H9 (cell line): ENCODE results near the gene AEN. TPM values are rescaled to one million over a fixed set of nuclear protein-coding genes. Genes with fewer than 3 reads are reported as not detected.

Experiments
- DNase-seq: peaks from one replicate; pipeline ENCODE4 v3.0.0-alpha.2; 2017
- H2AFZ ChIP-seq: one replicate; pipeline ENCODE4 v1.6.1; 2013; ENCODE audit warnings: mild to moderate bottlenecking, low read length, control low read depth, moderate library complexity
- H2AK5ac ChIP-seq: 2 replicates; pipeline ENCODE4 v1.6.1; 2013; ENCODE audit warnings: low read length, control low read depth, mixed read lengths; ENCODE audit not compliant: insufficient read length
- H2BK120ac ChIP-seq: one replicate; pipeline ENCODE4 v1.6.1; 2013; ENCODE audit warnings: low read depth, mild to moderate bottlenecking, low read length, control low read depth, inconsistent platforms; ENCODE audit not compliant: poor library complexity, severe bottlenecking
- H2BK12ac ChIP-seq: 2 replicates; pipeline ENCODE4 v1.6.1; 2013; ENCODE audit warnings: low read length, control low read depth, mixed read lengths, low read depth; ENCODE audit not compliant: insufficient read length
- H2BK15ac ChIP-seq: 2 replicates; pipeline ENCODE4 v1.6.1; 2013; ENCODE audit warnings: low read depth, low read length, control low read depth
- H2BK20ac ChIP-seq: one replicate; pipeline ENCODE4 v1.6.1; 2013; ENCODE audit warnings: low read depth, mild to moderate bottlenecking, low read length, control low read depth, inconsistent platforms; ENCODE audit not compliant: poor library complexity, severe bottlenecking
- H2BK5ac ChIP-seq: 2 replicates; pipeline ENCODE4 v1.6.1; 2013; ENCODE audit warnings: low read length, control low read depth, mixed read lengths; ENCODE audit not compliant: insufficient read length
- H3K14ac ChIP-seq: 2 replicates; pipeline ENCODE4 v1.6.1; 2013; ENCODE audit warnings: low read length, control low read depth; ENCODE audit not compliant: insufficient read depth
- H3K18ac ChIP-seq: 2 replicates; pipeline ENCODE4 v1.6.1; 2013; ENCODE audit warnings: low read depth, mild to moderate bottlenecking, mixed read lengths, low read length, control low read depth; ENCODE audit not compliant: insufficient read length
- H3K23ac ChIP-seq: 2 replicates; pipeline ENCODE4 v1.6.1; 2013; ENCODE audit warnings: low read length, control low read depth, mixed read lengths, low read depth; ENCODE audit not compliant: insufficient read length
- H3K23me2 ChIP-seq: 2 replicates; pipeline ENCODE4 v1.6.1; 2013; ENCODE audit warnings: low read depth, mild to moderate bottlenecking, mixed read lengths, low read length, control low read depth; ENCODE audit not compliant: insufficient read length, poor library complexity, severe bottlenecking
- H3K27ac ChIP-seq: 2 replicates; pipeline ENCODE4 v1.5.1; 2013; ENCODE audit warnings: low read length, control low read depth, mixed read lengths, low read depth; ENCODE audit not compliant: insufficient read length
- H3K27me3 ChIP-seq: 2 replicates; pipeline ENCODE4 v1.6.1; 2013; ENCODE audit warnings: low read length, control low read depth, inconsistent platforms; ENCODE audit not compliant: insufficient read depth
- H3K4ac ChIP-seq: 2 replicates; pipeline ENCODE4 v1.6.1; 2013; ENCODE audit warnings: low read depth, mild to moderate bottlenecking, control low read depth, inconsistent platforms, low read length, moderate library complexity
- H3K4me1 ChIP-seq: 2 replicates; pipeline ENCODE4 v1.6.1; 2013; ENCODE audit warnings: low read length, control low read depth, inconsistent platforms; ENCODE audit not compliant: insufficient read depth
- H3K4me2 ChIP-seq: 2 replicates; pipeline ENCODE4 v1.6.1; 2013; ENCODE audit warnings: low read length, control low read depth, mixed read lengths; ENCODE audit not compliant: insufficient read length, insufficient read depth
- H3K56ac ChIP-seq: 2 replicates; pipeline ENCODE4 v1.6.1; 2013; ENCODE audit warnings: low read depth, mild to moderate bottlenecking, mixed read lengths, low read length, control low read depth; ENCODE audit not compliant: insufficient read length
- H3K79me1 ChIP-seq: 2 replicates; pipeline ENCODE4 v1.6.1; 2013; ENCODE audit warnings: low read depth, mild to moderate bottlenecking, moderate library complexity, low read length, control low read depth, inconsistent platforms; ENCODE audit not compliant: insufficient read depth, poor library complexity, severe bottlenecking
- H3K79me2 ChIP-seq: 2 replicates; pipeline ENCODE4 v1.6.1; 2013; ENCODE audit warnings: low read length, control low read depth, inconsistent platforms; ENCODE audit not compliant: insufficient read depth
- H3K9ac ChIP-seq: 2 replicates; pipeline ENCODE4 v1.6.1; 2013; ENCODE audit warnings: low read length, control low read depth, mixed read lengths; ENCODE audit not compliant: insufficient read length; ENCODE audit errors: extremely low read depth
- H3K9me3 ChIP-seq: one replicate; pipeline ENCODE4 v1.6.1; 2013; ENCODE audit warnings: low read depth, low read length, inconsistent platforms; ENCODE audit not compliant: control insufficient read depth
- H3T11ph ChIP-seq: one replicate; pipeline ENCODE4 v1.6.1; 2013; ENCODE audit warnings: mild to moderate bottlenecking, low read length, control low read depth, inconsistent platforms
- H4K20me1 ChIP-seq: one replicate; pipeline ENCODE4 v1.6.1; 2013; ENCODE audit not compliant: control insufficient read depth, insufficient read length, insufficient read depth
- H4K5ac ChIP-seq: 2 replicates; pipeline ENCODE4 v1.6.1; 2013; ENCODE audit warnings: low read depth, mild to moderate bottlenecking, mixed read lengths, low read length, control low read depth; ENCODE audit not compliant: insufficient read length
- H4K8ac ChIP-seq: replicated peaks from 2 replicates; pipeline ENCODE4 v1.6.1; 2013; ENCODE audit warnings: low read length, control low read depth, mixed read lengths, low read depth; ENCODE audit not compliant: insufficient read length
- H4K91ac ChIP-seq: 2 replicates; pipeline ENCODE4 v1.6.1; 2013; ENCODE audit warnings: low read depth, mild to moderate bottlenecking, moderate library complexity, mixed read lengths, low read length, control low read depth; ENCODE audit not compliant: insufficient read length
- H3K27ac Mint-ChIP-seq, 3 experiments: 2 replicates in 2 of 3; 3 replicates in 1 of 3; pipeline ENCODE4 v1.8.0; 2020 to 2021; ENCODE audit warnings: mixed read lengths in 3 of 3, mild to moderate bottlenecking in 1 of 3, moderate library complexity in 1 of 3
- H3K27me3 Mint-ChIP-seq: 2 replicates; pipeline ENCODE4 v1.8.0; 2021; ENCODE audit warnings: low read depth, mild to moderate bottlenecking, moderate library complexity, mixed read lengths
- H3K36me3 Mint-ChIP-seq, 3 experiments: 2 replicates in 2 of 3; 3 replicates in 1 of 3; pipeline ENCODE4 v1.8.0; 2020 to 2021; ENCODE audit warnings: low read depth in 3 of 3, mixed read lengths in 3 of 3; ENCODE audit not compliant: insufficient read depth in 1 of 3
- H3K4me1 Mint-ChIP-seq, 2 experiments: 2 replicates each; pipeline ENCODE4 v1.8.0; 2020; ENCODE audit warnings: mixed read lengths in 2 of 2
- H3K4me3 Mint-ChIP-seq, 2 experiments: 2 replicates in 1 of 2; 3 replicates in 1 of 2; pipeline ENCODE4 v1.8.0; 2020 to 2021; ENCODE audit warnings: mild to moderate bottlenecking in 2 of 2, mixed read lengths in 2 of 2, moderate library complexity in 1 of 2
- H3K9me3 Mint-ChIP-seq, 2 experiments: 2 replicates in 1 of 2; 3 replicates in 1 of 2; pipeline ENCODE4 v1.8.0; 2020; ENCODE audit warnings: mild to moderate bottlenecking in 2 of 2, mixed read lengths in 2 of 2, moderate library complexity in 1 of 2
- WGBS: extraction: QIAGEN DNeasy Blood & Tissue Kit; methylation state at CpG from one replicate; pipeline ENCODE4 v1.1.7; 2013; ENCODE audit warnings: missing lambda C conversion rate, low lambda C conversion rate, mixed read lengths; ENCODE audit not compliant: insufficient read length; ENCODE audit errors: extremely low coverage; 5-methylcytosine and 5-hydroxymethylcytosine counted together
- total RNA-seq: library from RNA; stranded (reverse); gene quantifications from 2 replicates; pipeline ENCODE4 v1.2.1, GENCODE V29; 2021
- TF ChIP-seq, protein P1 (sequence below): fragments of 200-600 bp; sonication (generic); conservative IDR thresholded peaks from 3 replicates; pipeline ENCODE4 v1.8.0; 2021; ENCODE audit warnings: antibody characterized with exemption, mild to moderate bottlenecking

Gene AEN
- total RNA-seq, 1 experiment from 2014 or later = 132 TPM

DNA sequence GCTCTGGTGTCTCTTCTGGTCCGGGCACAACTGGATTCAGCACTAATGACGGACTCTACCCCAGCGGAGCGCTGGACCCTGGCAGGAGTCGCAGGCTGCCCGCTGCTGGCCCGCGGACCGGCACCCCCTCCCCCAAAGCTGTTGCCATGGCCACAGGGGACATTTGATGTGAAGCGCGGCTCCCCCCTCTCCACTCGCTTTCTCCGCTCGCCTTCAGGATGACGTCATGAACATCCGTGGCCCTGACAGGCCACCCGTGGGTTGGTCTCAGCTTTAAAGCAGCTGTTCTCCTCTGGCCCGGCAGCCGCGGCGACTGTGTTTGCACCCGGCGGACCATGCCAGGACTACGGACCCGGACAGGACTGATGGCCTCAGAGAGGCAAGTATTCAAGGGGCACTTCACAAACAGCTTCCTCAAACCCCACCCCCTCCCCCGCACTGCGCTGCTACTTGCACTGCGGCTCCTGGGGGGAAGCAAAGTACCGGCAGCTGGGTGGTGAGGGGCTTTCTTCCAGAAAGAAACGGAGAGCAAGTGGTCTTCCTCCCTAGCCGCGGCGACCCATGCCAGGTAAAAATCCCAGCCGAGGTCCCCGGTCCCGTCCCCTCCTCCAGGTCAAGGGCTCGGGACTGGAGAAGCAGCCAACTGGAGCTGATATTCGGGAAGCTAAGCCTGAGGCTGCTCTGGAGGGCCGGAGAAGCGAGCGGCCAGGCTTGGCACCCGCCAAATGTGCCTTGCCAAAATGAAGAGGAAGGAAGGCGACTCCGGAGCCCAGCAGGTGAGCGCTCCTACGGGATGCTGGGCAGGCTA is 16.6 kb upstream of the AEN start:
- H2BK20ac ChIP-seq = no peak overlapping the region
- no peak overlapping the region for H2BK5ac ChIP-seq
- peak overlapping the region; percentile 42 for H3K4me2 ChIP-seq
- H2AFZ ChIP-seq = no peak overlapping the region
- no peak overlapping the region for H3K4ac ChIP-seq
- no peaks in the 10 kb centered on the region for H4K20me1 ChIP-seq
- Mint-ChIP-seq H3K9me3 (no peaks in the 10 kb centered on the region; a peak in 2 of 5 replicates), H3K27ac (no peak overlapping the region), H3K27me3 (peaks cover 84% of the 10 kb centered on the region), H3K4me3 (peak overlapping the region; percentile 66 to 80), H3K36me3 (no peaks in the 10 kb centered on the region; a peak in 1 of 7 replicates), H3K4me1 (peaks cover 47 to 49% of the 10 kb centered on the region in 2 experiments)
- TF ChIP-seq, protein P1, sequence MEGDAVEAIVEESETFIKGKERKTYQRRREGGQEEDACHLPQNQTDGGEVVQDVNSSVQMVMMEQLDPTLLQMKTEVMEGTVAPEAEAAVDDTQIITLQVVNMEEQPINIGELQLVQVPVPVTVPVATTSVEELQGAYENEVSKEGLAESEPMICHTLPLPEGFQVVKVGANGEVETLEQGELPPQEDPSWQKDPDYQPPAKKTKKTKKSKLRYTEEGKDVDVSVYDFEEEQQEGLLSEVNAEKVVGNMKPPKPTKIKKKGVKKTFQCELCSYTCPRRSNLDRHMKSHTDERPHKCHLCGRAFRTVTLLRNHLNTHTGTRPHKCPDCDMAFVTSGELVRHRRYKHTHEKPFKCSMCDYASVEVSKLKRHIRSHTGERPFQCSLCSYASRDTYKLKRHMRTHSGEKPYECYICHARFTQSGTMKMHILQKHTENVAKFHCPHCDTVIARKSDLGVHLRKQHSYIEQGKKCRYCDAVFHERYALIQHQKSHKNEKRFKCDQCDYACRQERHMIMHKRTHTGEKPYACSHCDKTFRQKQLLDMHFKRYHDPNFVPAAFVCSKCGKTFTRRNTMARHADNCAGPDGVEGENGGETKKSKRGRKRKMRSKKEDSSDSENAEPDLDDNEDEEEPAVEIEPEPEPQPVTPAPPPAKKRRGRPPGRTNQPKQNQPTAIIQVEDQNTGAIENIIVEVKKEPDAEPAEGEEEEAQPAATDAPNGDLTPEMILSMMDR = no peak
- H3K79me1 ChIP-seq = no peaks in the 10 kb centered on the region
- no peak overlapping the region for H3K23ac ChIP-seq
- no peak overlapping the region for H3K18ac ChIP-seq
- H3K14ac ChIP-seq = no peak overlapping the region
- no peak overlapping the region for H4K8ac ChIP-seq
- no CpG with 5 or more reads among the region's 46 CpGs for WGBS
- no peak overlapping the region for H3T11ph ChIP-seq
- H2BK15ac ChIP-seq = no peak overlapping the region
- no peak overlapping the region for H2AK5ac ChIP-seq
- no peak overlapping the region for H2BK12ac ChIP-seq
- no peak overlapping the region for H3K9ac ChIP-seq
- H3K27ac ChIP-seq = no peak overlapping the region
- no peak for DNase-seq
- H2BK120ac ChIP-seq = no peak overlapping the region
- no peak overlapping the region for H4K5ac ChIP-seq
- H3K9me3 ChIP-seq = no peaks in the 10 kb centered on the region
- H3K79me2 ChIP-seq = no peaks in the 10 kb centered on the region
- peaks cover 21% of the 10 kb centered on the region for H3K23me2 ChIP-seq
- peaks cover 24% of the 10 kb centered on the region; the same call in 1 of the 2 replicates for H3K27me3 ChIP-seq
- no peak overlapping the region for H3K56ac ChIP-seq
- H3K4me1 ChIP-seq = no peaks in the 10 kb centered on the region
- H4K91ac ChIP-seq = no peak overlapping the region
